ENCODE measurements around the gene SOX2.

Gene SOX2

GRCh38 chr3:181699171-181699903 lies 12.4 kb upstream of the SOX2 start:
- H3K36me3 Mint-ChIP-seq, result no peaks in the 10 kb centered on the region
- H3K9me3 Mint-ChIP-seq (ENCODE audit: low read depth), result no peaks in the 10 kb centered on the region

DNA sequence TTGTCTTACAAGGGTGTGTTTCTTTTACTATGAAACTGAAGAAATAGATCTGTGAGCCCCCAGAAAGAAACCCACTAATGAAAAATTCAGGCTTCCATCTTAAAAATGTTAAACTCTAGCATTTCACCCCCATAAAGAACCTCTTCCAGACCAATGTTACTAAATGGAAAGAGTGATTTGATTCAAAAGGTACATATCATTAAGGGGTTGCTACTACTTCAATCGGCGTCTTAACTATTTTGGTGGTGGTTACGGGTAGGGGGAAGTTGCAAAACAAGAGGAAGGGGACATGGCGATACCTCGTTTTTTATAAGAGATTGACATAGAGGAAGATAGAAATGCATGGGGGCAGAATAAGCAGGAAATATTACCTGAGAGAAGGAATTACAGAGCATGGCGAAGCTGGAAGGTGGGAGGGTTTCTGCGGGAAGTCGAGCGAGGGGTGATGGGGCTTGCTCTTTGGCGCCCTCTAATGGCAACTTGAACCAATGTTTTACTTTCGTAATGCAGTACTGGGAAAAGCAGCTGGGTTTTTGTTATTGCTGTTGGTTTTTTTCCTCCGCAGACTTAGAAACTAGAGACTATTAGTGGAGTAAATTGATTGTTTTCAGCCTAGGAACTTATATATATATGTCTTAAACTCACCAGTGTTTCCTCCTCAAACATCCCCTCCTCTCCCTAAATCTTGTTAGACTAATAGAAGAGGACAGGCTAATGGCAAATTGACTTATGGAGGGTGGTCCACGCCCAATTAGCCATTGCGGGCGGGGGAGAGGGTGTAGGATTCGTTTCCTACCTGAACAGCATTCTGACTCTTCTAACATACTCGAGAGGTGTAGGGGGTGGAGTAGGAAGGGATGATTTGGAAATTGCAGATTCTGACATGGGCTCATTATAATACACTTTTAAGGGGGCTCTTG lies 11.3 kb upstream of the SOX2 start:
- H3K27ac Mint-ChIP-seq, result no peak overlapping the region
- H3K4me3 Mint-ChIP-seq, result peak overlapping the region; percentile 49

More at GRCh38 chr3:181699171-181699903, 12.4 kb upstream of the SOX2 start:
- H3K4me3 Mint-ChIP-seq, result no peak overlapping the region
- peaks cover 67% of the 10 kb centered on the region for H3K27me3 Mint-ChIP-seq
- peaks cover 30% of the 10 kb centered on the region for H3K4me1 Mint-ChIP-seq (ENCODE audit: low read depth)
- no peak overlapping the region for H3K27ac Mint-ChIP-seq

DNA sequence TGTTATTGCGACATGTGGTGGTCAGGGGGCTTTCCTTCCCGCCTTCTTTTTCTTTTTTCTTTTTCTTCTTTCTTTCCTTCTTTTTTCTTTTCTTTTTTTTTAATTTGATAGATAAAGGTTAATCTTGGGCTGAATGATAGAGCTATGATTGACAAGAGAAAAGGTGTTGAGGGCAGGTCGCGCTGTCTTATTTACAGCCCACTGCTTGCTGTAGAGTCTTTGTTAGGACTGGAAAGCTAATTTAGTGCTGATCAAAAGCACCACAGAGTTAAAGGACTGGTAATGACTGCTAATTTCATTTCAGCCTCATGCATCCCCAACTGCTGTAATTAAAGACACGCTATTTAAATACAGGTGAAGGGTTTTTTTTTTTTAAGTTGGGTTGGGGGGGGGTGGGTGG lies 10.6 kb upstream of the SOX2 start:
- Mint-ChIP-seq H3K4me3 (no peak overlapping the region), H3K9me3 (ENCODE audit: low read depth) (no peaks in the 10 kb centered on the region), H3K4me1 (ENCODE audit: low read depth) (peaks cover 31% of the 10 kb centered on the region), H3K36me3 (no peaks in the 10 kb centered on the region), H3K27ac (no peak overlapping the region), H3K27me3 (peaks cover 72% of the 10 kb centered on the region)

More for the DNA sequence above, 11.3 kb upstream of the SOX2 start:
- peaks cover 71% of the 10 kb centered on the region for H3K27me3 Mint-ChIP-seq
- no peaks in the 10 kb centered on the region for H3K36me3 Mint-ChIP-seq
- peaks cover 34% of the 10 kb centered on the region for H3K4me1 Mint-ChIP-seq (ENCODE audit: low read depth)
- no peaks in the 10 kb centered on the region for H3K9me3 Mint-ChIP-seq (ENCODE audit: low read depth)

DNA sequence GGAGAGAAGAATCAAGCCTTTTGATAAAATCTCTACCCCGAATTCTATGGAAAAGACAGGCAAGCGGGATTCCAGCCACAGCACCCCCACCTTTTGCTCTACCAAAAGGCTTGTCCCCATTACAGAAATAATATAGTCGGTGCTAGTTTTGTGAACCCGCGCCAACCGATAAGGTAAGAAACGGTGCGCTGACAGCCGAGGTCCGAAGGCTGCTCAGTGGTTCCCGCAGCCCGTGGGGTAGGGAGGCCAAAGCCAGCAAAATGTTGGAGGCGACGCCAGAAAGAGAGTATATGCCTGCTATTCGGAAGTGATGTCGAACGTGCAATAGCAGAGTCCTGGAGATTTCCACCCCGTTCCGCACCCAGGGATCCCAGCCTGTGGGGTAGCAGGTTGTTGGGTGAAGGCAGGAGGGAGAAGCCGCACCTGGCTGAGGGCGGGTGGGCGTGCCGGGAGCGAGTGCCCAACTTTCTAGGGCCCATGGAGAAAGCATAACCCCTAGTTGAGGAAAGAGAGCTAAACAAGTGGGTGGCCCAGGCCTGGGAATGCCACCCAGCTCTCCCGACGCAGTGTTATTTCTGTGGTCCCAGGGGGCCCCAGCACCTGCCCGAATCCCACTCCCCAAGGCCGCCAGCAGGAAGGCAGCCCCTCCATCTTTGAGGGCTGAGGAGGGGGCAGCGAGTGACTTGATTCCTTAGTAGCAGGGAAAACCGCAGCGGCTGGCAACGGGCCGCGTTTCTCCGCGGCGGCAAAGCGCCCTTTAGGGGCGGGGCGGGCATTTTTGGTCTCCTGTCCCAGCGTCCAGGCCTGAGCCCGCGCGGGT lies 7.9 kb upstream of the SOX2 start:
- Mint-ChIP-seq H3K27ac (no peak overlapping the region), H3K9me3 (ENCODE audit: low read depth) (no peaks in the 10 kb centered on the region), H3K4me3 (no peak overlapping the region), H3K4me1 (ENCODE audit: low read depth) (peaks cover 25% of the 10 kb centered on the region), H3K27me3 (peaks cover 70% of the 10 kb centered on the region), H3K36me3 (no peaks in the 10 kb centered on the region)

DNA sequence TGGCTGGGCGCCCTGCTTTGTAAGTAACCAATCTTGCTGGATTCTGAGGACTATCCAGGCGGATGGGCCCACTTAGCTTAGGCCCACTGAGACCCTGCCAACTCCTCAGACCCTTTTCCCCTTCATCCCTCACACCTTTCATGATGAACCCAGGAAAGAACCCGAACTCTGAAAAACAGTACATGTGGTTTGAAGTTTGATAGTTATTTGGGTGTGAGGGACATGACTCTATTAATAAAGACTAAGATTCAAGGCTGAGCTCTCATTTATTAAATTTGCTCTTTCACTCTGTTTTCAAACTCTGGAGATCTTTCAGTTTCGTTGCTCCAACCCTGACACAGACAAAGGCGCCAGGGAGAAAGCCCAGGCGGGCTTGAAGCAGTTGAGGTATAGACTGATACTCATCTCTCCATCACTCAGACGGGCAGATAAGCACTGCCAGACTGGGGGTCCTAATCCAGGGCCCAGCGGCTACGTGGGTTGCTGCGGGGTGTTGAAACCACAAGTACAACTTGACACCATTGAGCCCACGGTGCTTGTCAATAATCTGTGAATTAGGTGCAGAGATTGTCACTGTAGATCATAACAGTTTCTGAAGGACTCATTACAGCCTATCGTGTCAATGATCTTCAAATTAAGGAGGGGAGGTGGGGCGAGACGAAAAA lies 7.2 kb upstream of the SOX2 start:
- Mint-ChIP-seq H3K9me3 (ENCODE audit: low read depth) (no peaks in the 10 kb centered on the region), H3K27ac (no peak overlapping the region), H3K36me3 (no peaks in the 10 kb centered on the region), H3K4me3 (peak overlapping the region; percentile 30), H3K4me1 (ENCODE audit: low read depth) (peaks cover 26% of the 10 kb centered on the region), H3K27me3 (peaks cover 64% of the 10 kb centered on the region)

- Mint-ChIP-seq H3K27ac (no peak overlapping the region), H3K36me3 (no peaks in the 10 kb centered on the region), H3K27me3 (peaks cover 68% of the 10 kb centered on the region), H3K4me1 (ENCODE audit: low read depth) (peaks cover 30% of the 10 kb centered on the region), H3K4me3 (no peak overlapping the region), H3K9me3 (ENCODE audit: low read depth) (no peaks in the 10 kb centered on the region)
Measured at GRCh38 chr3:181705086-181705480, 6.6 kb upstream of the SOX2 start.

DNA sequence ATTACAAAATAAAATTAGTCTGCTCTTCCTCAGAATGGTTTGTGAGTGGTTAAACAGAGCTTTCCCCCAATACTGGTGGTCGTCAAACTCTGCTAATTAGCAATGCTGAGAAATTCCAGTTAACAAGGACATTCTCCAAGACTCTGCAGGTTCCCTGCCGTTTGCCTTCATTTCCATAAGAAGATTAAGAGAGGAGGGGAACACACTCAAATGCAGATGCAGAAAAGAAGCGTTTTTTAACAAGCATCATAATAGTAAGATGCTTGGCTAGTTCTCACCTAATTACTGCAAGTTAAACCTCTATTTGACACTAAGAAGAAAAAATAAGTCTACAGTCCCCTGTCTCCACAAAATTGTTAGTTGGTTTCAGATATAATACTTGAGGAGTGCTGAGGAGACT lies 3.7 kb upstream of the SOX2 start:
- no peaks in the 10 kb centered on the region for H3K9me3 Mint-ChIP-seq (ENCODE audit: low read depth)
- peaks cover 13% of the 10 kb centered on the region for H3K4me1 Mint-ChIP-seq (ENCODE audit: low read depth)
- H3K27ac Mint-ChIP-seq, result no peak overlapping the region
- no peak overlapping the region for H3K4me3 Mint-ChIP-seq
- no peaks in the 10 kb centered on the region for H3K36me3 Mint-ChIP-seq
- H3K27me3 Mint-ChIP-seq, result peaks cover 52% of the 10 kb centered on the region

GRCh38 chr3:181709537-181710279 lies 2.0 kb upstream of the SOX2 start:
- no peaks in the 10 kb centered on the region for H3K9me3 Mint-ChIP-seq (ENCODE audit: low read depth)

DNA sequence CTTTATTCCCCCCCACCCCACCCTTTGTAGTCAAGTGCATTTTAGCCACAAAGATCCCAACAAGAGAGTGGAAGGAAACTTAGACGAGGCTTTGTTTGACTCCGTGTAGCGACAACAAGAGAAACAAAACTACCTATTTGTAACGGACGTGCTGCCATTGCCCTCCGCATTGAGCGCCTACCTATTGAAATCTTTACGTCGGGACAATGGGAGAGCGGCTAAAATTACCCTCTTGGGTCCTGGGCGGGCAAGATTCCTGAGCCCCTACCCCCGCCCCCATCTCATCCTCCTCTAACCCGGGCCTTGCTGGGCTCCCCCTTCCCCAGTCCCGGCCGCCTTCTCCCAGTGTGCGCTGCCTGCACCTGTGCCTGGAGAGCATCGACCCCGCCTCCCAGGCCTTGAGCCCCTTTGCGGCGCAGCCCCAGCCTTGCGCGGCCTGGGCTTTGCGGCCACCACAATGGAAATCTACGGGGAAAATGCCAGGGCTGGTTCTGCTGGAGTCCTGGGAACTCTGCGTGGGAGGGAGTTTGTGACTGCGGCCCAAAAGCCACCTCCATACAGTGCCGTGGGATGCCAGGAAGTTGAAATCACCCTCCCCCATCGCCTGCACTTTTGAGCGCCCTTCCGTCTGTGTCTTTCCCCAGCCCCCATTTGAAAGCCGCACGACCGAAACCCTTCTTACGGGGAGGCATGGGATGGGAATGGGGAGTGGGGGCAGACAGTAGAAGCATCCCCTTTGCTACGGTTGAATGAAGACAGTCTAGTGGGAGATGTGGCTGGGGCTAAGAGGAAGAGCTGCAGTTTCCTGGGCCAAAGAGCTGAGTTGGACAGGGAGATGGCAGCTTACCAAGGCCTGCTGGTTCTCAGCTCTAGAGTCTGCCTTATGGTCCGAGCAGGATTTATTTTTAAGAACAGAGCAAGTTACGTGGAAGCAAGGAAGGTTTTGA lies 1.1 kb upstream of the SOX2 start:
- Mint-ChIP-seq H3K27ac (no peak overlapping the region), H3K9me3 (ENCODE audit: low read depth) (no peaks in the 10 kb centered on the region), H3K27me3 (peaks cover 49% of the 10 kb centered on the region)

More at GRCh38 chr3:181709537-181710279, 2.0 kb upstream of the SOX2 start:
- Mint-ChIP-seq H3K36me3 (no peaks in the 10 kb centered on the region), H3K27me3 (peaks cover 52% of the 10 kb centered on the region), H3K4me1 (ENCODE audit: low read depth) (peaks cover 10% of the 10 kb centered on the region), H3K4me3 (peak overlapping the region; percentile 69), H3K27ac (no peak overlapping the region)

GRCh38 chr3:181712226-181712552 lies 464 bp downstream of the SOX2 start:
- peaks cover 8% of the 10 kb centered on the region for H3K4me1 Mint-ChIP-seq (ENCODE audit: low read depth)
- peak overlapping the region; percentile 46 for H3K4me3 Mint-ChIP-seq
- no peaks in the 10 kb centered on the region for H3K36me3 Mint-ChIP-seq
- no peak overlapping the region for H3K27ac Mint-ChIP-seq
- H3K27me3 Mint-ChIP-seq, result peaks cover 50% of the 10 kb centered on the region
- peaks cover 4% of the 10 kb centered on the region for H3K9me3 Mint-ChIP-seq (ENCODE audit: low read depth)

More for the DNA sequence above, 1.1 kb upstream of the SOX2 start:
- H3K4me3 Mint-ChIP-seq, result no peak overlapping the region
- H3K4me1 Mint-ChIP-seq (ENCODE audit: low read depth), result peaks cover 8% of the 10 kb centered on the region
- no peaks in the 10 kb centered on the region for H3K36me3 Mint-ChIP-seq

GRCh38 chr3:181712553-181713279 lies 991 bp downstream of the SOX2 start:
- Mint-ChIP-seq H3K27ac (no peak overlapping the region), H3K36me3 (no peaks in the 10 kb centered on the region), H3K9me3 (ENCODE audit: low read depth) (peaks cover 4% of the 10 kb centered on the region), H3K27me3 (peaks cover 50% of the 10 kb centered on the region), H3K4me3 (peak overlapping the region; percentile 46), H3K4me1 (ENCODE audit: low read depth) (peaks cover 8% of the 10 kb centered on the region)

DNA sequence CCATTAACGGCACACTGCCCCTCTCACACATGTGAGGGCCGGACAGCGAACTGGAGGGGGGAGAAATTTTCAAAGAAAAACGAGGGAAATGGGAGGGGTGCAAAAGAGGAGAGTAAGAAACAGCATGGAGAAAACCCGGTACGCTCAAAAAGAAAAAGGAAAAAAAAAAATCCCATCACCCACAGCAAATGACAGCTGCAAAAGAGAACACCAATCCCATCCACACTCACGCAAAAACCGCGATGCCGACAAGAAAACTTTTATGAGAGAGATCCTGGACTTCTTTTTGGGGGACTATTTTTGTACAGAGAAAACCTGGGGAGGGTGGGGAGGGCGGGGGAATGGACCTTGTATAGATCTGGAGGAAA lies 1.5 kb downstream of the SOX2 start:
- H3K4me1 Mint-ChIP-seq (ENCODE audit: low read depth), result peaks cover 8% of the 10 kb centered on the region
- H3K27me3 Mint-ChIP-seq, result peaks cover 48% of the 10 kb centered on the region
- H3K9me3 Mint-ChIP-seq (ENCODE audit: low read depth), result peaks cover 4% of the 10 kb centered on the region
- H3K27ac Mint-ChIP-seq, result peak overlapping the region; percentile 50
- no peaks in the 10 kb centered on the region for H3K36me3 Mint-ChIP-seq
- no peak overlapping the region for H3K4me3 Mint-ChIP-seq

Data from activated naive CD8-positive, alpha-beta T cell (primary cell).